Measurements from ENCODE around the gene IL12RB1. TPM values are rescaled to one million over a fixed set of nuclear protein-coding genes. Genes with fewer than 3 reads are reported as not detected.

IL12RB1 gene
- total and polyA plus RNA-seq, 2 of the 13 experiments (the other 11 are each of a cell fraction or from before 2014, with no cell fraction given) = 0.03 to 0.04 TPM

- no peak for TF ChIP-seq E2F2 (CRISPR knock-in tag; IDR thresholded peaks at IDR 0.05; ENCODE audit: borderline replicate concordance)
- TF ChIP-seq HIC2 (CRISPR knock-in tag; IDR thresholded peaks at IDR 0.05; ENCODE audit: low read depth) = no peak
- TF ChIP-seq SRF (IDR thresholded peaks at IDR 0.05; ENCODE audit: low read depth, low read length) = no peak
- TF ChIP-seq SP140L (CRISPR knock-in tag; IDR thresholded peaks at IDR 0.05; ENCODE audit: borderline replicate concordance) = no peak
- no peak for TF ChIP-seq ZSCAN29 (CRISPR knock-in tag; conservative IDR thresholded peaks at IDR 0.05)
- TF ChIP-seq THAP9 (CRISPR knock-in tag; IDR thresholded peaks at IDR 0.05; ENCODE audit: borderline replicate concordance) = no peak; the same call in 1 of the 2 replicates
- TF ChIP-seq PITX1 (CRISPR knock-in tag; IDR thresholded peaks at IDR 0.05) = peak; percentile 81
- no peak for TF ChIP-seq ZNF251 (CRISPR knock-in tag; IDR thresholded peaks at IDR 0.05)
- TF ChIP-seq ZNF564 (CRISPR knock-in tag; IDR thresholded peaks at IDR 0.05) = no peak; the same call in 1 of the 2 replicates
- TF ChIP-seq ZIK1 (CRISPR knock-in tag; IDR thresholded peaks at IDR 0.05; ENCODE audit: borderline replicate concordance, low read depth) = no peak
- no peak for TF ChIP-seq BCLAF1 (IDR thresholded peaks at IDR 0.05)
- peak; percentile 98 for TF ChIP-seq PAXIP1 (CRISPR knock-in tag; conservative IDR thresholded peaks at IDR 0.05)
Measured at GRCh38 chr19:18135712-18136584, 49.2 kb upstream of the IL12RB1 start (continued).
